ENCODE measurements around the gene CKAP2L. TPM values are rescaled to one million over a fixed set of nuclear protein-coding genes. Genes with fewer than 3 reads are reported as not detected.

Gene CKAP2L
- total RNA-seq, 1 experiment from 2014 or later, result 23.3 TPM

DNA sequence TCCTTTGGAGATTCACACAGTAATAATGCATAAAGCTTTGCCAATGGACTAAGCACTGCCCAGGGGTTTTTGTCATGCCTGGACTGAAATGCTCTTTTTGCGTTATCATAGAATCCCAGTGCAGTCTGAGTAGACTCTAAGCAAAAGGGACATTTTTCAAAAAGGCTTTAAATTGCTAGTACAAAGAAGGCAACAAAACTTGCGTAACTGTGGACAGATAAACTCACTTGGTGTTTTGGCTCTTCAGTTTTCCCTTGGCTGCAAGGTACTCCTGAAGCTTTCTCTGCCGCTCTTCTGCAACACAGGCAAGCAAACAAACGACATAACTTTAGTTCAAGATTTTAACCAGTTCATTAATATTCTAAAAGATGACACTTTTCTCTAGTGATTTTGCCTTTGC, 2.1 kb downstream of the CKAP2L start:
- Histone ChIP-seq H4K91ac (ENCODE audit: insufficient read length, low read depth, low read length) (no peak overlapping the region), H2BK20ac (ENCODE audit: low read depth, low read length, poor library complexity, severe bottlenecking) (no peak overlapping the region), H2AK5ac (ENCODE audit: insufficient read length, low read length) (no peak overlapping the region), H4K8ac (replicated peaks; ENCODE audit: insufficient read length, low read depth, low read length) (no peak overlapping the region), H3K4me2 (ENCODE audit: insufficient read depth, insufficient read length, low read length) (no peak overlapping the region), H3K4ac (ENCODE audit: low read depth, low read length) (no peak overlapping the region), H3K18ac (ENCODE audit: insufficient read length, low read depth, low read length) (no peak overlapping the region), H2BK120ac (ENCODE audit: low read depth, low read length, poor library complexity, severe bottlenecking) (no peak overlapping the region), H4K20me1 (ENCODE audit: control insufficient read depth, insufficient read depth, insufficient read length) (no peaks in the 10 kb centered on the region), H2BK5ac (ENCODE audit: insufficient read length, low read length) (no peak overlapping the region), H3K9ac (ENCODE audit: extremely low read depth, insufficient read length, low read length) (no peak overlapping the region), H2AFZ (ENCODE audit: low read length) (no peak overlapping the region), H3K9me3 (ENCODE audit: control insufficient read depth, low read depth, low read length) (no peaks in the 10 kb centered on the region), H3K79me2 (ENCODE audit: insufficient read depth, low read length) (no peaks in the 10 kb centered on the region), H3K23me2 (ENCODE audit: insufficient read length, low read depth, low read length, poor library complexity, severe bottlenecking) (peaks cover 4% of the 10 kb centered on the region), H3K4me1 (ENCODE audit: insufficient read depth, low read length) (no peaks in the 10 kb centered on the region), H3T11ph (ENCODE audit: low read length) (no peak overlapping the region), H3K14ac (ENCODE audit: insufficient read depth, low read length) (no peak overlapping the region), H3K79me1 (ENCODE audit: insufficient read depth, low read depth, low read length, poor library complexity, severe bottlenecking) (no peaks in the 10 kb centered on the region), H2BK15ac (ENCODE audit: low read depth, low read length) (no peak overlapping the region), H4K5ac (ENCODE audit: insufficient read length, low read depth, low read length) (no peak overlapping the region), H2BK12ac (ENCODE audit: insufficient read length, low read depth, low read length) (no peak overlapping the region), H3K56ac (ENCODE audit: insufficient read length, low read depth, low read length) (no peak overlapping the region), H3K27me3 (ENCODE audit: insufficient read depth, low read length) (no peaks in the 10 kb centered on the region), H3K27ac (ENCODE audit: insufficient read length, low read depth, low read length) (no peak overlapping the region), H3K23ac (ENCODE audit: insufficient read length, low read depth, low read length) (no peak overlapping the region)
- H3K27ac Mint-ChIP-seq, result no peak overlapping the region
- H3K9me3 Mint-ChIP-seq, result no peaks in the 10 kb centered on the region
- peaks cover 3 to 40% (median 38%) of the 10 kb centered on the region in 3 experiments; a peak in 6 of 7 replicates for H3K36me3 Mint-ChIP-seq (ENCODE audit: insufficient read depth in 1 of 3, low read depth in 3 of 3)
- no peaks in the 10 kb centered on the region for H3K27me3 Mint-ChIP-seq (ENCODE audit: low read depth)
- H3K4me1 Mint-ChIP-seq, result peaks cover 21 to 23% of the 10 kb centered on the region in 2 experiments
- DNase-seq, result no peak
- no peak overlapping the region for H3K4me3 Mint-ChIP-seq
- TF ChIP-seq, protein P1, sequence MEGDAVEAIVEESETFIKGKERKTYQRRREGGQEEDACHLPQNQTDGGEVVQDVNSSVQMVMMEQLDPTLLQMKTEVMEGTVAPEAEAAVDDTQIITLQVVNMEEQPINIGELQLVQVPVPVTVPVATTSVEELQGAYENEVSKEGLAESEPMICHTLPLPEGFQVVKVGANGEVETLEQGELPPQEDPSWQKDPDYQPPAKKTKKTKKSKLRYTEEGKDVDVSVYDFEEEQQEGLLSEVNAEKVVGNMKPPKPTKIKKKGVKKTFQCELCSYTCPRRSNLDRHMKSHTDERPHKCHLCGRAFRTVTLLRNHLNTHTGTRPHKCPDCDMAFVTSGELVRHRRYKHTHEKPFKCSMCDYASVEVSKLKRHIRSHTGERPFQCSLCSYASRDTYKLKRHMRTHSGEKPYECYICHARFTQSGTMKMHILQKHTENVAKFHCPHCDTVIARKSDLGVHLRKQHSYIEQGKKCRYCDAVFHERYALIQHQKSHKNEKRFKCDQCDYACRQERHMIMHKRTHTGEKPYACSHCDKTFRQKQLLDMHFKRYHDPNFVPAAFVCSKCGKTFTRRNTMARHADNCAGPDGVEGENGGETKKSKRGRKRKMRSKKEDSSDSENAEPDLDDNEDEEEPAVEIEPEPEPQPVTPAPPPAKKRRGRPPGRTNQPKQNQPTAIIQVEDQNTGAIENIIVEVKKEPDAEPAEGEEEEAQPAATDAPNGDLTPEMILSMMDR (conservative IDR thresholded peaks at IDR 0.05), result no peak
- WGBS (ENCODE audit: extremely low coverage, insufficient read length, low lambda C conversion rate), result no CpG with 5 or more reads among the region's 4 CpGs
